Measurements from ENCODE around the gene RAB14.
"Not testable (repeated sequence)": the region's sequence is repeated elsewhere in the genome, so short reads cannot be mapped to it uniquely, and the experiment has no call there.

Gene RAB14

DNA sequence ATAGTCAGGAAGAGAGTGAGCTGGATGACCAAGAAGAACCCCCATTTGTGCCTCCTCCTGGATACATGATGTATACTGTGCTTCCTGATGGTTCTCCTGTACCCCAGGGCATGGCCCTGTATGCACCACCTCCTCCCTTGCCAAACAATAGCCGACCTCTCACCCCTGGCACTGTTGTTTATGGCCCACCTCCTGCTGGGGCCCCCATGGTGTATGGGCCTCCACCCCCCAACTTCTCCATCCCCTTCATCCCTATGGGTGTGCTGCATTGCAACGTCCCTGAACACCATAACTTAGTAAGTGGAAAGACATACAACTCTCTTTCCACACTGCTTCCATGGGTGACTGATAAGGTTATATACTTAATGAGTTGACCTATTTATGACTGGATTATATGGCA lies 51.5 kb downstream of the RAB14 start:
- DNase-seq = no peak

GRCh38 chr9:121144482-121144881 lies 57.2 kb downstream of the RAB14 start:
- DNase-seq = no peak

DNA sequence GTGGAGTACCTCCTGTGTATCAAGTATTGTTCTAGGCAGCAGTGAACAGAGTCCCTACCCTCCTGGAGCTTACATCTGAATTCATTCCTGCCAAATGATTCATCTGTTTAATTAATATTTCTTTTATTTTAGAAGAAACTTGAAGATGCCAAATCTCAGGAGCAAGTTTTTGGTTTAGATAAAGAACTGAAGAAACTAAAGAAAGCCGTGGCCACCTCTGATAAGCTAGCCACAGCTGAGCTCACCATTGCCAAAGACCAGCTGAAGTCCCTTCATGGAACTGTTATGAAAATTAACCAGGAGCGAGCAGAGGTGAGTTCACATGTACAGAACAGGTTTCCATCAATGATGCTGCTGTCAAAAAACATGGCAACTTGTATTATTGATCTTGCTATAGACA lies 57.9 kb downstream of the RAB14 start:
- DNase-seq = no peak

- no peak for DNase-seq
Measured at GRCh38 chr9:121141706-121142105, 60.0 kb downstream of the RAB14 start.

- no peak for DNase-seq
Measured at GRCh38 chr9:121141306-121141705, 60.4 kb downstream of the RAB14 start.

- DNase-seq = no peak
Measured at GRCh38 chr9:121140162-121140561, 61.5 kb downstream of the RAB14 start.

- no peak for DNase-seq
Measured at GRCh38 chr9:121138973-121139372, 62.7 kb downstream of the RAB14 start.

DNA sequence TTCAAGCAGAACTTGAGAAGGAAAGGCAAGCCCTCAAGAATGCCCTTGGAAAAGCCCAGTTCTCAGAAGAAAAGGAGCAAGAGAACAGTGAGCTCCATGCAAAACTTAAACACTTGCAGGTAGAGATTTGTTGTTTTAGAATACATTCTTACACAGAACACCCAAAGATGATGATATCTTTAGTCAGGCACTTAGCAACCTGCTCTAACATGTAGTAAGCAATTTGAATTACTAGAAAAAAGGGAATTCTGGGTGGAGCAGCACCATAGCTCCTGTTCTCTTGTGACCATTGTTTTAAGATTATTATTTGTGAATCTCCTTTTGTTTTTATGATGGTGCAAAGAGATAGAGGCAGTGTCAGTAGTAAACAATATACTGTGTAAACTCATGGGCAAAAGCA lies 63.1 kb downstream of the RAB14 start:
- DNase-seq = no peak

GRCh38 chr9:121135642-121136041 lies 66.0 kb downstream of the RAB14 start:
- no peak for DNase-seq

DNA sequence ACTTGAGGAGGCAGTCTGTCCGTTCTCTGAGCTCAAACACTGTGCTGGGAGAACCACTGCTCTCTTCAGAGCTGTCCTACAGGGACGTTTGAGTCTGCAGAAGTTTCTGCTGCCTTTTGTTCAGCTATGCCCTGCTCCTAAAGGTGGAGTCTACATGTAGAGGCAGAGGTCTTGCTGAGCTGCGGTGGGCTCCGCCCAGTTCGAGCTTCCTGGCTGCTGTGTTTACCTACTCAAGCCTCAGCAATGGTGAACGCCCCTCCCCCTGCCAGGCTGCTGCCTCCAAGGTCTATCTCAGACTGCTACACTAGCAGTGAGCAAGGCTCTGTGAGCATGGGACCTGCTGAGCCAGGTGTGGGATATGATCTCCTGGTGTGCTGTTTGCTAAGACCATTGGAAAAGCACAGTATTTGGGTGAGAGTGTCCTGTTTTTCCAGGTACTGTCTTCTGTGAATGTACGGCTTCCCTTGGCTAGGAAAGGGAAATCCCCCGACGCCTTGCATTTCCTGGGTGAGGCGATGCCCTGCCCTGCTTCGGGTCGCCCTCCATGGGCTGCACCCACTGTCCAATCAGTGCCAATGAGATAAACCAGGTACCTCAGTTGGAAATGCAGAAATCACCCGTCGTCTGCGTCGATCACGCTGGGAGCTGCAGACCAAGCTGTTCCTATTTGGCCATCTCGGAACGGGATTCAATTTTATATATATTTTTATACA lies 68.4 kb downstream of the RAB14 start:
- no peak for DNase-seq

DNA sequence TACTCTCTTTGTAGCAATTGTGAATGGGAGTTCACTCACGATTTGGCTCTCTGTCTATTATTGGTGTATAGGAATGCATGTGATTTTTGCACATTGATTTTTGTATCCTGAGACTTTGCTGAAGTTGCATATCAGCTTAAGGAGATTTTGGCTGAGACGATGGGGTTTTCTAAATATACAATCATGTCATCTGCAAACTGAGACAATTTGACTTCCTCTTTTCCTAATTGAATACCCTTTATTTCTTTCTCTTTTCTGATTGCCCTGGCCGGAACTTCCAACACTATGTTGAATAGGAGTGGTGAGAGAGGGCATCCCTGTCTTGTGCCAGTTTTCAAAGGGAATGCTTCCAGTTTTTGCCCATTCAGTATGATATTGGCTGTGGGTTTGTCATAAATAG lies 72.3 kb downstream of the RAB14 start:
- not testable (repeated sequence) for DNase-seq
